K562 (cell line): Measurements from ENCODE around the gene POLG. TPM values are rescaled to one million over a fixed set of nuclear protein-coding genes. Genes with fewer than 3 reads are reported as not detected.

Source experiments
- ATF1 ChIP-seq, 2 experiments: fragments of 450-650 bp in 1 of 2; IDR thresholded peaks; 2 replicates each; pipeline ENCODE4 v1.6.1; 2016; ENCODE audit warnings: missing compliant biosample characterization in 1 of 2, missing genetic modification characterization in 1 of 2
- BRD4 ChIP-seq: fragments of 200-600 bp; sonication (generic); IDR thresholded peaks from 2 replicates; pipeline ENCODE4 v1.6.1; 2017; ENCODE audit warnings: inconsistent platforms
- ESRRB ChIP-seq: fragments of 250-450 bp; sonication (Bioruptor Pico); IDR thresholded peaks from 2 replicates; pipeline ENCODE4 v1.5.0; 2020; ENCODE audit warnings: mild to moderate bottlenecking, moderate library complexity, borderline replicate concordance
- FOXO4 ChIP-seq: fragments of 450-650 bp; formaldehyde crosslinking; IDR thresholded peaks from 2 replicates; pipeline ENCODE4 v1.4.0; 2020; ENCODE audit warnings: mild to moderate bottlenecking, moderate library complexity
- SAP30 ChIP-seq: fragments of 200-600 bp; sonication (generic); IDR thresholded peaks from 2 replicates; pipeline ENCODE4 v1.6.1; 2012; ENCODE audit warnings: borderline replicate concordance, low read depth, mild to moderate bottlenecking, moderate library complexity, low read length, control low read depth, inconsistent platforms; ENCODE audit not compliant: insufficient read depth, poor library complexity, severe bottlenecking
- ZNF609 ChIP-seq: sonication (generic); formaldehyde crosslinking; IDR thresholded peaks from 2 replicates; pipeline ENCODE4 v1.8.1; 2023; ENCODE audit warnings: missing genetic modification reagents, mild to moderate bottlenecking, borderline replicate concordance
- ZZZ3 ChIP-seq: fragments of 450-650 bp; IDR thresholded peaks from 2 replicates; pipeline ENCODE4 v1.6.1; 2016; ENCODE audit warnings: antibody characterized with exemption, mild to moderate bottlenecking, moderate library complexity
- polyA plus RNA-seq, 8 experiments: library from polyadenylated mRNA; depleted of rRNA in 4 of 8; stranded (reverse) in 5 of 8; unstranded in 3 of 8; fragments of >200 nt; fragmentation: Nextera tagmentation in 2 of 8; fragmentation: Illumina TruSeq in 1 of 8; extraction: Ambion mirVana in 2 of 8; extraction: Trizol in 1 of 8; gene quantifications; 2 replicates each; pipeline versions ENCODE4 v1.2.1 to v1.2.3, GENCODE V29; 2011 to 2014; ENCODE audit warnings: inconsistent platforms in 1 of 8, missing spikeins in 1 of 8
- total RNA-seq, 7 experiments: library from RNA; depleted of rRNA in 6 of 7; stranded (reverse); fragments of >200 nt in 6 of 7; fragmentation: Illumina TruSeq in 2 of 7; extraction: Trizol in 2 of 7; gene quantifications; 2 replicates each; pipeline versions ENCODE4 v1.2.1 to v1.2.3, GENCODE V29; 2011 to 2021; ENCODE audit warnings: low replicate concordance in 1 of 7
- TF ChIP-seq, protein P1 (sequence below), 2 experiments: fragments of 450-650 bp; IDR thresholded peaks; 2 replicates each; pipeline ENCODE4 v1.6.1; 2018; ENCODE audit warnings: mild to moderate bottlenecking in 2 of 2, low read depth in 1 of 2; ENCODE audit not compliant: partially characterized antibody in 2 of 2
- TF ChIP-seq, protein P2 (sequence below): fragments of 450-650 bp; IDR thresholded peaks from 2 replicates; pipeline ENCODE4 v1.6.1; 2016

The POLG gene
- total and polyA plus RNA-seq, 9 of the 15 experiments (the other 6 are each of a cell fraction or from before 2014, with no cell fraction given) = 15.2 to 83.8 (median 38.6) TPM

DNA sequence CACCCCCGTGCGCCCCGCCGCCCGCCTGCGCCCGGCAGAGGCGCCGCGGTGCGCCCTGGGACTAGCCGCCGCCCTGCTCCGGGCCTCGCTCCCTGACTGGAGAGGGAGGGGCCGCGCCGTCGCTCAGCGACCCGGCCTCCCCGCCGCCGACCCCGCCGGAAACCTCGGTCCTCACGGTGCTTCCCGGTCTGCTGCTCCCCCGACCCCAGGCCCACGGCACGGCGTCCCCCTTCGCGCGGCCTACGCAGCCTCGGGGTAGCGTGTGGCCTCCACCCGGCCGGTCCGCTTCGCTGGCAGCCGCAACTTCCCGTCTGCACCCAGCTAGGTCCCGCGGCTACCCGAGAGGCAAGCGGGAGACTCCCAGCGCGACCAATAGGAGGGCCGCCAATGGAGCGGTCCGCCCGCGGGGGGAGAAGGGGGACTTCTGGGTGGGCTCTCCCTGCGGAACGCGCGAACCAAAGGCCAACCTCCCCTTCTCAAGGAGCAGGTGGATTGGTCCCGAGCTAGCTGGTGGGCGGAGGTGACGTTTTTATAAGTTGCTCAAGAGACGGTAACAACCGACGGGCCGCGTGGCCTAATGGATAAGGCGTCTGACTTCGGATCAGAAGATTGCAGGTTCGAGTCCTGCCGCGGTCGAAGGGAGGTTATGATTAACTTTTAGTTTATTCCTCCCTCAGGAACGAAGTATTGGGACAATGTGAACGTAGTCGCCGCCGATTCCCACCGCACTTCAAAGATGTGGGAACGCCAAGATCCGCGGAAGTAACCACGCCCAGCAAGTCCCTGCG lies at the start of gene POLG (continued):
- peak; percentile 73 for TF ChIP-seq SAP30
- no peak for TF ChIP-seq ESRRB (CRISPR knock-in tag)
- TF ChIP-seq ATF1 (CRISPR knock-in tag; IDR thresholded peaks at IDR 0.05) = no peak
- TF ChIP-seq ATF1 (tag; IDR thresholded peaks at IDR 0.05) = peak; percentile 92
- peak; percentile 89; the same call in 1 of the 2 replicates for TF ChIP-seq BRD4
- TF ChIP-seq FOXO4 (CRISPR knock-in tag) = no peak
- TF ChIP-seq, protein P1, sequence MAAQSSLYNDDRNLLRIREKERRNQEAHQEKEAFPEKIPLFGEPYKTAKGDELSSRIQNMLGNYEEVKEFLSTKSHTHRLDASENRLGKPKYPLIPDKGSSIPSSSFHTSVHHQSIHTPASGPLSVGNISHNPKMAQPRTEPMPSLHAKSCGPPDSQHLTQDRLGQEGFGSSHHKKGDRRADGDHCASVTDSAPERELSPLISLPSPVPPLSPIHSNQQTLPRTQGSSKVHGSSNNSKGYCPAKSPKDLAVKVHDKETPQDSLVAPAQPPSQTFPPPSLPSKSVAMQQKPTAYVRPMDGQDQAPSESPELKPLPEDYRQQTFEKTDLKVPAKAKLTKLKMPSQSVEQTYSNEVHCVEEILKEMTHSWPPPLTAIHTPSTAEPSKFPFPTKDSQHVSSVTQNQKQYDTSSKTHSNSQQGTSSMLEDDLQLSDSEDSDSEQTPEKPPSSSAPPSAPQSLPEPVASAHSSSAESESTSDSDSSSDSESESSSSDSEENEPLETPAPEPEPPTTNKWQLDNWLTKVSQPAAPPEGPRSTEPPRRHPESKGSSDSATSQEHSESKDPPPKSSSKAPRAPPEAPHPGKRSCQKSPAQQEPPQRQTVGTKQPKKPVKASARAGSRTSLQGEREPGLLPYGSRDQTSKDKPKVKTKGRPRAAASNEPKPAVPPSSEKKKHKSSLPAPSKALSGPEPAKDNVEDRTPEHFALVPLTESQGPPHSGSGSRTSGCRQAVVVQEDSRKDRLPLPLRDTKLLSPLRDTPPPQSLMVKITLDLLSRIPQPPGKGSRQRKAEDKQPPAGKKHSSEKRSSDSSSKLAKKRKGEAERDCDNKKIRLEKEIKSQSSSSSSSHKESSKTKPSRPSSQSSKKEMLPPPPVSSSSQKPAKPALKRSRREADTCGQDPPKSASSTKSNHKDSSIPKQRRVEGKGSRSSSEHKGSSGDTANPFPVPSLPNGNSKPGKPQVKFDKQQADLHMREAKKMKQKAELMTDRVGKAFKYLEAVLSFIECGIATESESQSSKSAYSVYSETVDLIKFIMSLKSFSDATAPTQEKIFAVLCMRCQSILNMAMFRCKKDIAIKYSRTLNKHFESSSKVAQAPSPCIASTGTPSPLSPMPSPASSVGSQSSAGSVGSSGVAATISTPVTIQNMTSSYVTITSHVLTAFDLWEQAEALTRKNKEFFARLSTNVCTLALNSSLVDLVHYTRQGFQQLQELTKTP (IDR thresholded peaks at IDR 0.05; ENCODE audit: low read depth in 1 of 2, partially characterized antibody in 2 of 2) = peak; percentile 12 to 88
- TF ChIP-seq ZNF609 = no peak
- no peak for TF ChIP-seq ZZZ3
- TF ChIP-seq, protein P2, sequence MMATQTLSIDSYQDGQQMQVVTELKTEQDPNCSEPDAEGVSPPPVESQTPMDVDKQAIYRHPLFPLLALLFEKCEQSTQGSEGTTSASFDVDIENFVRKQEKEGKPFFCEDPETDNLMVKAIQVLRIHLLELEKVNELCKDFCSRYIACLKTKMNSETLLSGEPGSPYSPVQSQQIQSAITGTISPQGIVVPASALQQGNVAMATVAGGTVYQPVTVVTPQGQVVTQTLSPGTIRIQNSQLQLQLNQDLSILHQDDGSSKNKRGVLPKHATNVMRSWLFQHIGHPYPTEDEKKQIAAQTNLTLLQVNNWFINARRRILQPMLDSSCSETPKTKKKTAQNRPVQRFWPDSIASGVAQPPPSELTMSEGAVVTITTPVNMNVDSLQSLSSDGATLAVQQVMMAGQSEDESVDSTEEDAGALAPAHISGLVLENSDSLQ = peak; percentile 38; the same call in 1 of the 2 replicates
